ENCODE results near the gene CPB2.

CPB2 gene

GRCh38 chr13:46104868-46105267 lies at the start of gene CPB2:
Gene CPB2 (minus strand): TSS chr13:46105033. CDS start chr13:46105009, 24 bp downstream.
- no peak within 1 kb of the TSS for H3K4me3 ChIP-seq (ENCODE audit: low read depth, low read length)

- H3K4me3 ChIP-seq (ENCODE audit: low read depth, low read length): no peak overlapping the region
Measured at GRCh38 chr13:46154136-46154801, 49.4 kb upstream of the CPB2 start.

GRCh38 chr13:46152627-46153328 lies 47.9 kb upstream of the CPB2 start:
- no peak overlapping the region for H3K4me3 ChIP-seq (ENCODE audit: low read depth, low read length)

- no peak overlapping the region for H3K4me3 ChIP-seq (ENCODE audit: low read depth, low read length)
Measured at GRCh38 chr13:46150134-46150693, 45.4 kb upstream of the CPB2 start.

GRCh38 chr13:46149272-46150133 lies 44.7 kb upstream of the CPB2 start:
- no peak overlapping the region for H3K4me3 ChIP-seq (ENCODE audit: low read depth, low read length)

GRCh38 chr13:46146898-46147297 lies 42.1 kb upstream of the CPB2 start:
- H3K4me3 ChIP-seq (ENCODE audit: low read depth, low read length): no peak overlapping the region

- H3K4me3 ChIP-seq (ENCODE audit: low read depth, low read length): no peak overlapping the region
Measured at GRCh38 chr13:46145950-46146349, 41.1 kb upstream of the CPB2 start.

- H3K4me3 ChIP-seq (ENCODE audit: low read depth, low read length): no peak overlapping the region
Measured at GRCh38 chr13:46145135-46145534, 40.3 kb upstream of the CPB2 start.

DNA sequence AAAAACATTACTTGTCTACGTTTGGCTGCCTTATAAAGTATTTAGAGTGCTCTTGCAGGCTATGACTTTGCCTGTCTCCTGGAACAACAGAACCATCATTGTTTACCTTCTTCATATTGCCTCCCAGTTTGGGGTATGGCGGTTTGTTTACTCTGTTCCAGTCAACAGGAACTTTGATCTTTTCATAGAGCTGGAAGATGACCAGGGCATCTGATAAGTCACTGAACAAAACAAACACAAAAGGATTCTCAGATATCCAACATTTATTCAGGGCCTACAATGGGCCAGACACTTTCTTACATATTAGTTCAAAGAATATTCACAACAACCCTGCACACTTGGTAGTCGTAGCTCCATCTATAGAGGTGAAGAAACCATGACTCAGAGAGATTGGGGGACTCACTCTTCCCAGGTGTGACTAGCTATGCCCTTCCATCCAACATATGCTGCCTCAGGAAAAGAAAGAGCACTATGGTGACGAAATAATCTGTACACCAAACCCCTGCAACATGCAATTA lies 38.4 kb upstream of the CPB2 start:
- no peak overlapping the region for H3K4me3 ChIP-seq (ENCODE audit: low read depth, low read length)

DNA sequence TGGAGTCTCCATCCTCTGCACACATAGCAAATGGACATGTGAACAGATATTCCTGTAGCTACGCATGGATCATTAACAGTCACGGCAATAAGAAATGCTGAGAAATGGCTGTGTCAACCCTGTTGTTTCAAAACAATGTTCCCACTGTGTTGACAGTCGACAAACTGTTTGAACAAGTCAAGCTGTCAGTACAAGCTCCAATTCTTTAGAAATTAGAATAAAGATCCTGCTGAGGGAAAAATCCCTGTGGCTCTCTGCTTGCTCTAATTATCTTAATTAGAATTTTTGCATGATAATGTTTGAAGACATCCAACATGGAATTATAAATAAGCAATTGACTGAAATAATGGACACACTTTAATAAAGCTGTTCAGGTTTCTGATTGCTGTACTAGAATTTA lies 37.9 kb upstream of the CPB2 start:
- H3K4me3 ChIP-seq (ENCODE audit: low read depth, low read length): no peak overlapping the region

- no peak overlapping the region for H3K4me3 ChIP-seq (ENCODE audit: low read depth, low read length)
Measured at GRCh38 chr13:46140044-46140443, 35.2 kb upstream of the CPB2 start.

DNA sequence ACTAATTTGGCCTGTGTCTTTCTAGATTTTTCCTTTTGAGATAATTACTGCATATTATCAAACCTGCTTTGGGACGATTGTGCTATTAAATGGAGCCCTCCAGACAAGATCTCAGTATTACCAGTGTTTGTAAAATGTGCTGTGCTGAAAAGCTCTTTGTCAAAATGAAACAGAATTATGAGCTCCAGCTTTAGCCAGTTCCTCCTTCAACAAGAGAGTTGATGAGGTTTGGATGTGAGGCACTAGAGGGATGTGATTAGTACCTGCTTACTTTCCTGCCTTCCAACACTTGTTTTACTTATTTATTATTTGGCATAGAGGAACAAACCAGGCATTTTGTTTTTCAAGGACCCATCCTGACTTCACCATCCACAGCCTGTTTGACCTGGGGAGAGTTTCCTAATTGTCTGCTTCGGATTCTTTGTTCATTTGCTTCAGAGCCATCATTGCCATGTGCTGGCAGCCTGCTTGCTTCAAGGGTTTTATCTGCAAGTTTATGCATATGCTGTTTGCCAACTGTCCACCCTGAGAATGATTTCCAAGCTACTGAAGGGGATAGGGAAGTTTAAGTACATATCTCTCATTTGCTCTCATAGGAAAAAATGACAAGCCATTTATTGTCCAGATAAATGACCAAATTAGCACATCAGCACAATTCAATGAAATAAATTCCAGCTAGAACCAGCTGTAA lies 32.9 kb upstream of the CPB2 start:
- no peak overlapping the region for H3K4me3 ChIP-seq (ENCODE audit: low read depth, low read length)

DNA sequence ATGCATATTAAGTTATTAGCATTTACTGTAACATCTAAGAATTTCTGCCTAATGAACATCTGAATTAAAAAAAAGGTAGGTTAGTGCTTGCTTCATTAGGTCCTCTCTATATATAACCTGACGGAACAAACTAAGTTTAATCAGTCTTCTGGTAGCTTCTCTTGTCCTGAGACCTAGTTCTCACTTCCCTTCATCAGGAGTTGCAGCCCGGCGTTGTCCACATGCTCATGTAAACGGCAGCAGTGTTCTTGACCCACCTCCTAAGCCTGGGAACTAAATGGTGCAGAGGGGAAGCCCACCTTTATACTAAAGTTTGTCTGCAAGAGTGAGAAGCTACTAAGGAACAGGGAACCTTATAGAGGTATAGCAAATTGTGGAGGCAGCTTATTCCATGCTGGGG lies 31.9 kb upstream of the CPB2 start:
- no peak overlapping the region for H3K4me3 ChIP-seq (ENCODE audit: low read depth, low read length)

DNA sequence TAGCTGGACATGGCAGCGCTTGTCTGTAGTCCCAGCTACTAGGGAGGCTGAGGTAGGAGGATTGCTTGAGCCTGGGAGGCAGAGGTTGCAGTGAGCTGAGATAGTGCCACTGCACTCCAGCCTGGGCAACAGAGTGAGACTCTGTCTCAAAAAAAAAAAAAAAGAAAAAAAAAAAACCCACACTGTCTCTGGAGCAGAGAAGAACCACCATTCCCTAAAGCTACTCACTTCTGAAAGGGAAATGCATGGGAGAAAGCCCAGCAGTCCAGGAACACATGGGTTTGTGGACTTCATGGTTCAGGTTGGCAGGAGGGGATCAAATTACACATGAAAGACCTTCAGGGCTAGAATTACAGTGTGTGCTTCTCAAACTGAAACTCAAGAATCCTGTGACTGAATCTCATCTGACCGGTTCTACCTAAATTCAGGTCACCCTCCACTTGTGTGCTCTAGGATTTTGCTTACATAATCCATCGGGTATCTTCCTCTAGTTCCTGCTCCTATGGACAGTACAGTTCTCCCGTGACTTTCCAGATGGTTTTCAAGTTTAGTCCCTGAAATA lies 30.2 kb upstream of the CPB2 start:
- H3K4me3 ChIP-seq (ENCODE audit: low read depth, low read length): no peak overlapping the region

GRCh38 chr13:46134494-46134893 lies 29.7 kb upstream of the CPB2 start:
- no peak overlapping the region for H3K4me3 ChIP-seq (ENCODE audit: low read depth, low read length)

DNA sequence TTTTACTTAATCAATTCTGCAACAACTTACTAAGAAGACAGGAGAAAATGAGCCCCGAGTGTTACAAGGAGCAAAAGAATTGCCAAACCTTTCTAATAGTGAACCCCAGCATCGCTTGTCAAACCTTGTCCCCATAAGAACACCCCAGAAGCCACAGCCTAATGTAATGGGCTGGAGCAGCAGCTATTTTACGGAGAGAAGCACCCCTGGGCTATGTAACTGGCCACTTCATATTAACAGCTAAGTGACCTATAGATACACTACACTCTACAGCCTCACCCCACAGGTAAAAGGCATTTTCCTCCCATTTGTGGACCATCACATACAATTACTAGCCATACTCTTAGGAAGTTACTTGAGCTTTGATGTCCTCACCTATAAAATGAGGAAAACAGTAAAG lies 27.3 kb upstream of the CPB2 start:
- H3K4me3 ChIP-seq (ENCODE audit: low read depth, low read length): no peak overlapping the region

DNA sequence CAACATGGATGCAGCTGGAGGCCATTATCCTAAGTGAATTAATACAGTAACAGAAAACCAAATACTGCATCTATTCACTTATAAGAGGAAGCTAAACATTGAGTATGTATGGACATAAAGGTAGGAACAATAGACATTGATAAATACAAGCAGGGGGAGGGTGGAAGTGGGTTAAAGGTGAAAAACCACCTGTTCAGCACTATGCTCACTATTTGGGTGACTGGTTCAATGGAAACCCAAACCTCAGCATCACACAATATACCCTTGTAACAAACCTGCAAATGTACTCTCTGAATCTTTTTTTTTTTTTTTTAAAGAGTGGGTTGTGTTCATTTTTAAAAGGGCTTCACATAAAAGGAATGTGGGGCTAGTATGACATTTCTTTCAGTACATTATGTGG lies 26.9 kb upstream of the CPB2 start:
- H3K4me3 ChIP-seq (ENCODE audit: low read depth, low read length): no peak overlapping the region

GRCh38 chr13:46129955-46130618 lies 25.3 kb upstream of the CPB2 start:
- no peak overlapping the region for H3K4me3 ChIP-seq (ENCODE audit: low read depth, low read length)

DNA sequence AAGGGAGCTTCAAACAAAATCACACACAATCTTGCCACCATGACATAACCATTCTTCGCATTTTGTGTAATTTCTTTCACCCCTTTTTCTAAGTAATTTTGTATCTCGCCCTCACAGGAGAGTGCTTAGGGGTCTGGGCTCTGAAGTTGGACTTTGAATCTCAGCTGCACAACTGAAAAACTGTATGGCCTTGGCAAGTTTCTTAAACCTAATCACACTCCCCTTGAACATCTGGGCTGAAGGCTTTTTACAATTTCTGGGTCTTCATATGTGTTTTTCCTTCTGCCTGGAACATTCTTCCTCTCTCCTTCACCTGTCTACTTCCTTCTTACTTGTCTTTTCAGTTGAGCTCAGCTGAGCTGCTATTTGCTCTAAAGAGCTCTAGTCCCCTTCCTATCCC lies 24.3 kb upstream of the CPB2 start:
- H3K4me3 ChIP-seq (ENCODE audit: low read depth, low read length): no peak overlapping the region
